Activated naive CD8-positive, alpha-beta T cell treated with anti-CD3 and anti-CD28 coated beads, Interleukin-2, amount 50 U/mL, for 16 hours (primary cell): ENCODE data around the gene MAGI1.
"Not testable (repeated sequence)": the region's sequence is repeated elsewhere in the genome, so short reads cannot be mapped to it uniquely, and the experiment has no call there.

Experiments used
- DNase-seq: peaks from one replicate; pipeline ENCODE4 v3.0.0-alpha.2; 2020; ENCODE audit warnings: low read depth, low spot score

MAGI1 gene

DNA sequence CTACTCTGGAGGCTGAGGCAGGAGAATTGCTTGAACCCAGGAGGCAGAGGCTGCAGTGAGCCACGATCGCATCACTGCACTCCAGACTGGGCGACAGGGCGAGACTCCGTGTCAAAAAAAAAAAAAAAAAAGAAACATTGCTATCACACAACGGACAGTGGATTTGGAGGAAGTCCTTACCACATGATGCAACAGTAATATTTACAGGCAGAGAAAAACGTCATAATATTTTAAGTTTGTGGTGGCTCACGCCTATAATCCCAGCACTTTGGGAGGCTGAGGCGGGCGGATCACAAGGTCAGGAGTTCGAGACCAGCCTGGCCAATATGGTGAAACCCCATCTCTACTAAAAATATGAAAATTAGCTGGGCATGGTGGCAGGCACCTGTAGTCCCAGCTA lies 473.0 kb downstream of the MAGI1 start:
- not testable (repeated sequence) for DNase-seq

GRCh38 chr3:65564483-65564882 lies 474.2 kb downstream of the MAGI1 start:
- DNase-seq: no peak

DNA sequence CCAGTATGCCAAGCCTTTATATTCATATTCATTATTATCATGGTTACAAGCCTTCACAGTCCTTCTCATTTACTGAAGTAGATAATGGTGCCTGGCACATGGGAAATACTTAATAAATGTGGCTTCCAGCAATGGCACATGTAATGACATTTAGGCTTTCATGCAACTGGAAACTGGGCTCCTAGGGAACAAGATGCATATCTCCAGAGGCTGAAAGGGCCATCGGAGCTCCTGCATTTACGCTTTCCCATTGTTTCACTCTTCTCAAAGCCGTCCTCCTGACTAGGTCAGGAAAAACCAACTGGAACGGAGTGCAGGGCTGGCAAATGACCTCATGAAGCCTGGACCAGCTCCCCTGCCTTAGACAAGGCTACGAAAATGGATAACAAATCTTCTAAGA lies 474.9 kb downstream of the MAGI1 start:
- DNase-seq: no peak

GRCh38 chr3:65562447-65562846 lies 476.3 kb downstream of the MAGI1 start:
- no peak for DNase-seq

GRCh38 chr3:65561617-65562016 lies 477.1 kb downstream of the MAGI1 start:
- DNase-seq: no peak

DNA sequence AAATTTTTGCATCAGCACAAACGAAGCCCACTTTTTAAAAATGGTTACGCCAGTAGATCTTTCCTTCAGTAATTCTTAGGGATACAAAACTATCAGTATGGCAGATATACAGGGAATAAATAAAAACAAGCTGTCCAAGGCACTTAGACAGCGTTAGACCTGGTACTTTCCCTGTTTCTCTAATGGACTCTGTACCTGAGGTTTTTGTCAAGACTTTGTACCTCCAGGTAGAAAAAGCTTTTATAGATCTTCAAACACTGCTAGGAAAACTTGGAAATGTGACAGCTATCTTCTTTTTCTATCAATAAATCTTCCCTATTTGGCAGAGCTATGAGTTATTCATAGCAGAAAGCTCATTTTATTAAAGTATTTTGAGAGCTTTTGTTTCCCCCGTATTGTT lies 477.8 kb downstream of the MAGI1 start:
- no peak for DNase-seq

- no peak for DNase-seq
Measured at GRCh38 chr3:65560133-65560532, 478.6 kb downstream of the MAGI1 start.

GRCh38 chr3:65559643-65560042 lies 479.1 kb downstream of the MAGI1 start:
- DNase-seq: no peak

- no peak for DNase-seq
Measured at GRCh38 chr3:65558826-65559225, 479.9 kb downstream of the MAGI1 start.

- no peak for DNase-seq
Measured at GRCh38 chr3:65557899-65558564, 480.7 kb downstream of the MAGI1 start.

GRCh38 chr3:65556934-65557577 lies 481.7 kb downstream of the MAGI1 start:
- no peak for DNase-seq

GRCh38 chr3:65552434-65552833 lies 486.3 kb downstream of the MAGI1 start:
- DNase-seq: no peak

GRCh38 chr3:65551945-65552344 lies 486.8 kb downstream of the MAGI1 start:
- no peak for DNase-seq

- no peak for DNase-seq
Measured at GRCh38 chr3:65550137-65550536, 488.6 kb downstream of the MAGI1 start.

DNA sequence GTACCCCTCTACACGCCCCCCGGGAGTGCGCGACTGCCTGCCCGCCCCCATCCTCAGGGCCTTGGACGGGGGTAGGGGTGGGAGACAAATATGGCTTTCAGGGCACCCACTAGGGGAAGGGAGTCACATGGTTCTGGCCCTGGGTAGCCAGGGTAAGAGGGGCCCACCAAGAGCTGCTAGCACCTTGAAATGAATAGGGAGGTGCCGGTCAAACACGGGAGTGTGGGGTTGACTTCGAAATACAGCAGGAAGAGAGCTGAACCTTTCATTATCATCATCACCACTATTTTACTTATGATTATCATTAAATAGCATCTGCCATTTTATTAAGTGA lies 489.1 kb downstream of the MAGI1 start:
- no peak for DNase-seq

DNA sequence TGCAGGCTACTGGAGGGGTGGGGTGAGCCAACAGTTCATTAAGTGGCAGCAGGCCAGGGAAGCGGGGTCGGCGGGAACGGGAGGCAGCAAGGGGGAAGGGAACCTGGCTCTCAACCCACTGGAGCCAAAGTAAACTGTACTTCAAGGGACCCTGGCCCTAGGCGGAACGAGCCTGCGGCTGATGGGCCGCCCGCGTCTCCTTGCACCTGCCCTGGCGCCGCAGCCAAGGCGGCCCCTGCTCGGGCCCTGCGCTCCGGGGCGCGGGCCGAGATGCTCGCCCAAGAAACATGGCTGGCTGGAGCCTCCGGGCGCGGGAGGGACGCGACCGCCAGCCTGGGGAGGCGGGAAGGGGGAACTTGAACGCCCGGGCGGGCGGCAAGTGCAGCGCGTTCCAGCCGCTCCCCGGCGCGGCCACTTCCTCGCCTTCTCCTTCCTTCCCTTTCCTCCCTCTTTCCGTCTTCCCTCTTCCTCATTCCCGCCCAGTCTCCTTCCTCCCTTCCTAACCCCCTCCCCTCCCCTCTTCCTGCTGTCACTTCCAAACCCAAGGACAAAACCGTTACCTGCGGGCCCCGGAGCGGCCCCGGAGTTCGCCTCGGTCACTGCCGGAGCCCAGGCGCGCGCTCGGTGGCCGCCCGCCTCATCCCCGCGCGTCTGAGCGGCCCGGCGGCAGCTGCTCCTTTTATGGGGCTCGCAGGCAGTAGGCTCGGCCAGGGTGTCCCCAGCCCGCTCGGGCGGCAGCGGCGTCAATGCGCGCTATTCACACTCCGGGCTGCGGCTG lies 489.7 kb downstream of the MAGI1 start:
- DNase-seq: no peak

GRCh38 chr3:65545429-65545828 lies 493.3 kb downstream of the MAGI1 start:
- DNase-seq: no peak

GRCh38 chr3:65543391-65543790 lies 495.3 kb downstream of the MAGI1 start:
- not testable (repeated sequence) for DNase-seq

DNA sequence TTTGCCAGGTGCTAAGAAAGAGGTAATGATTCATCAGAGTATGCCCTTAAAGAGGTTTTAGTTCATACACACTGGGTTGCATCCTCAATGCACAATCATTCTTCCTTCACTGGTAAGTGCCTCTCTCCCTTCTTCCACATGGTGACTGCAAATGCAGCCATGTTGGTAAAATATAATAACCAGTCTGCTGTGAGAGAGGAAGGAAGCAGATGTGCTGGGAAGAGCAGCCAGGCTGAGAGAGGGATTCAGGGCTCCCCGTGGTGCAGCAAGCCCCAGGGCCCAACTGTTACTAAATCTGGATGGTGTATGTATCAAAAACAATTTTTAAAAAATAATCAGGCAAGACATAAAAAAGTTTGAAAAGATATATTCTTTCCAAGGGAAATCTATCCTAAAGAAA lies 498.1 kb downstream of the MAGI1 start:
- DNase-seq: no peak

DNA sequence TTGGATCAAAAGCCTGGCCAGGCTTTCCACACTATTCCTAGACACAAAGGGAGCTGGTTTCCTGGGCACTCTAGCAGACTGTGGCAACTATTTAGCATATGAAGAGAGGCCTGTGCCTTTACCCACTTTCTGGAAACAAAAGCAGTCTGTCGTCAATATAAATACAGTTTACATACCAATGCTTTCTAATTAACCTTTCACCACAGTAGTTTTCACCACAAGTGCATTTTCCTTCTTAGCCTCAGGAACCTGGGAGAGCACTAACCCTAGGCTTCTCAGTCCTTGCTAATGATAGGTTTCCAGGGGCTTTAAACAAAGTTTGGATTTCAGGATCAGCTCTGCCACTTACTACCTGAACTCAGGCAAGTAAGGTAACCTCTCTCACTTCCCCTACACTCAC lies 499.1 kb downstream of the MAGI1 start:
- DNase-seq: no peak

DNA sequence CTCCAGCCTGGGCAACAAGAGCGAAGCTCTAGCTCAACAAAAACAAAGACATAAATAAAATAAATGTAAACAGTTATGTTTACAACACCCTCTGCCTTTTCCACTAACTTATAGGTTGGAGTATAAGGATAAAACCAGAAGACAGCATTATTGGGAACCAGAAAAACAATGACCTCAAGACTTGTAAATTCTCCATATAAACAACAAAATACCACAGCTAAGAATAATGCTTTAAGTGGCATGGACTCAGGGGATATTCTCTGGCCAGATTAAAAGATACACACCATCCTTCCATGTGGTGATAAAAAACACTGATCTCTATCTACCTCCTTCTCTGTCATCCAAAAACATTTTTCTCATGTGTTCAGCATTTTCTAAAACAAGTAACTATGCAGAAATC lies 500.6 kb downstream of the MAGI1 start:
- DNase-seq: no peak

GRCh38 chr3:65537109-65537508 lies 501.6 kb downstream of the MAGI1 start:
- no peak for DNase-seq

- no peak for DNase-seq
Measured at GRCh38 chr3:65535260-65535659, 503.5 kb downstream of the MAGI1 start.
